Naive thymus-derived CD4-positive, alpha-beta T cell (primary cell): ENCODE measurements around the gene ZNF75A. TPM values are rescaled to one million over a fixed set of nuclear protein-coding genes. Genes with fewer than 3 reads are reported as not detected.

Source experiments
- ATAC-seq: fragments of 150-1000 bp; cut with Tn5 transposase; 2 replicates; pipeline ENCODE4 v1.10.0; 2021; ENCODE audit warnings: mild to moderate bottlenecking, moderate library complexity
- CTCF ChIA-PET: fragments of 350-600 bp; sonication (Branson Sonifier 250); formaldehyde crosslinking; loops from one replicate; lab custom pipeline; 2021; ENCODE audit warnings: antibody characterized with exemption; lab: Charles Lee
- POLR2A ChIA-PET: fragments of 350-600 bp; sonication (Branson Sonifier 250); formaldehyde crosslinking; loops from one replicate; lab custom pipeline; 2021; ENCODE audit warnings: antibody characterized with exemption, inconsistent platforms; lab: Charles Lee
- DNase-seq, 9 donors: peaks; one replicate each; pipeline versions ENCODE4 v3.0.0 to v3.0.0-alpha.2; 2020 to 2022; ENCODE audit warnings: mixed read lengths in 1 of 9
- H3K27ac ChIP-seq: one replicate; pipeline ENCODE4 v1.7.0; 2013; ENCODE audit warnings: mild to moderate bottlenecking, low read depth, low read length, moderate library complexity
- H3K27me3 ChIP-seq, 2 donors: one replicate each; pipeline ENCODE4 v1.7.0; 2013; ENCODE audit warnings: low read length in 2 of 2, mild to moderate bottlenecking in 2 of 2, moderate library complexity in 2 of 2; ENCODE audit not compliant: control insufficient read depth in 2 of 2, insufficient read depth in 2 of 2
- H3K36me3 ChIP-seq, 3 experiments: 1 replicate in 2 of 3; 2 replicates in 1 of 3; pipeline ENCODE4 v1.7.0; 2013; ENCODE audit warnings: low read length in 3 of 3, mild to moderate bottlenecking in 3 of 3, moderate library complexity in 1 of 3; ENCODE audit not compliant: insufficient read depth in 3 of 3, control insufficient read depth in 2 of 3
- H3K4me1 ChIP-seq, 2 donors: one replicate each; pipeline ENCODE4 v1.7.0; 2013; ENCODE audit warnings: low read length in 2 of 2, mild to moderate bottlenecking in 2 of 2, moderate library complexity in 1 of 2; ENCODE audit not compliant: control insufficient read depth in 2 of 2, insufficient read depth in 2 of 2
- H3K4me3 ChIP-seq: 2 replicates; pipeline ENCODE4 v1.7.0; 2013; ENCODE audit warnings: mild to moderate bottlenecking, low read length
- H3K9me3 ChIP-seq, 3 experiments: 1 replicate in 2 of 3; 2 replicates in 1 of 3; pipeline ENCODE4 v1.7.0; 2013; ENCODE audit warnings: low read length in 3 of 3; ENCODE audit not compliant: control insufficient read depth in 2 of 3
- H3K27ac Mint-ChIP-seq, 9 donors: one replicate each; pipeline ENCODE4 v1.8.0; 2020 to 2022; ENCODE audit warnings: mixed read lengths in 9 of 9, mild to moderate bottlenecking in 8 of 9, moderate library complexity in 5 of 9, inconsistent platforms in 2 of 9
- H3K27me3 Mint-ChIP-seq, 5 donors: one replicate each; pipeline ENCODE4 v1.8.0; 2021 to 2022; ENCODE audit warnings: mixed read lengths in 5 of 5, mild to moderate bottlenecking in 1 of 5
- H3K36me3 Mint-ChIP-seq, 5 donors: one replicate each; pipeline ENCODE4 v1.8.0; 2020 to 2022; ENCODE audit warnings: mixed read lengths in 5 of 5, mild to moderate bottlenecking in 3 of 5, inconsistent platforms in 1 of 5
- H3K4me1 Mint-ChIP-seq, 7 donors: one replicate each; pipeline ENCODE4 v1.8.0; 2020 to 2022; ENCODE audit warnings: mixed read lengths in 7 of 7, mild to moderate bottlenecking in 3 of 7, inconsistent platforms in 1 of 7
- H3K4me3 Mint-ChIP-seq, 10 donors: one replicate each; pipeline ENCODE4 v1.8.0; 2020 to 2022; ENCODE audit warnings: mild to moderate bottlenecking in 10 of 10, mixed read lengths in 10 of 10, moderate library complexity in 6 of 10, inconsistent platforms in 2 of 10
- H3K9me3 Mint-ChIP-seq, 11 donors: one replicate each; pipeline ENCODE4 v1.8.0; 2020 to 2022; ENCODE audit warnings: mixed read lengths in 11 of 11, mild to moderate bottlenecking in 4 of 11, inconsistent platforms in 1 of 11, moderate library complexity in 1 of 11
- intact Hi-C, 2 donors: fragments of 100-400 bp; cut with micrococcal nuclease; formaldehyde crosslinking; loops; one replicate each; pipeline ENCODE4 v1.15.1; 2023
- polyA plus RNA-seq, 2 donors: library from polyadenylated mRNA; unstranded; fragments of 300-500 nt; fragmentation: Illumina TruSeq; gene quantifications; one replicate each; pipeline ENCODE4 v1.2.3, GENCODE V29; 2021
- total RNA-seq, 6 experiments: library from RNA in 5 of 6; stranded (reverse) in 5 of 6; gene quantifications; 1 replicate in 5 of 6; 2 replicates in 1 of 6; pipeline ENCODE4 v1.2.3 and lab custom pipeline; 2021 to 2026

The ZNF75A gene
- total RNA-seq (10 to 100 TPM; 27.7 to 90.6 (median 53.4) TPM), polyA plus RNA-seq (10 to 100 TPM; 31.0 to 35.1 TPM), total RNA-seq (lab: John Stamatoyannopoulos, UW) (61.6 reads per million, percentile 75 among the genes with 10 or more reads in this experiment)

DNA sequence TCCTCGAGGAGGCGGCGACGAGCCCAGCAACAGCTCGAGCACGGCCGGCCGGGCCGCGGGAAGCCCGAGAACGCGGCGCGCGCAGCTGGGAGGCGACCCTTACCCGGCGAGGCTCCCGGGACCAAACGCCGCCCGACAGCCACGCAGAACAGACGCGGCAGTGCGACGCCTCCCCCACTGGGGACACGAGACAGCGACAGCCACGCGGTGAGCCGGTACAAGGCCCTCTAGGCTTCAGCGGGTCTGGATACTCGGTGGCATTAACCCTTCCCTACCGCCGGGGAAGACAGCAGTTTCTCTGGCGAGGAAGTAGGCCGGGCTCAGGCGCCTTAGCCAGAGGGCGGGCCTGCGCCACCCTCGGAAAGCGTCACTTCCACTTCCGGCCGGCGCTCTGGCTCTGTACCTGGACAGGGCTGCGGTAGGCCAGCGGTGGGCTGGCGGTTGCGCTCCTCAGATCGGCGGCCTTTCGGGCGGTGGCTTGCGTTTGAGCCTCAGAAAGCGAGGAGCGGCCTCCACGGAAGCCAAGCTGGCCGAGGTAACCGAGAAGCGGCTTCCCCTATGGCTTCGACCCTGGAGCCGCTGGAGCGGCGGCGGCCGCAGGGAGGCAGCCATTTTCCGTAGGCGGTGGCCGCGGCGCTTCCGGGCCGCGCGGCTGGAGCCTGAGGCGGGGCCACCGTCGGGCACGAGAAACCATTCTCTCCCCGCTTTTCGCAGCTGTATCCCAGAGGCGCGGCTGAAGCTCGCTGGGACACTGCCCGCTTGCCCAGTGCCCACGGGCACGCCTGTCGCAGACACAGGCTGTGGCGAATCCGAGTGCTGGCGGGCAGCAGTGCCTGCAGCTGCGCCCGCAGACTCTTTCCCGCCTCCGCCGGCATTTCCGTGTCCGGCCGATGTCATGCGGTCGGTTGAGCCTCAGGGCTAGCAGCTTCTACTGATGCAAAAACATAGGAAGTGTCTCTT lies at the start of gene ZNF75A, which contains the start of gene TIGD7:
Gene ZNF75A (plus strand): TSS at position 389 of the 960 bp plus-strand sequence. CDS start 2,932 bp downstream, outside the sequence.
Gene TIGD7 (minus strand): TSS at position 322 of the 960 bp plus-strand sequence. CDS start 4,816 bp downstream, outside the sequence.
- peaks cover 0 to 70% (median 19%) of the 10 kb centered on the region in 3 experiments for H3K9me3 ChIP-seq
- peak within 1 kb of the TSS; percentile 78 for H3K4me3 ChIP-seq
- peaks cover 12 to 13% of the 10 kb centered on the region in 2 donors for H3K4me1 ChIP-seq
- ATAC-seq (peak; percentile 96), DNase-seq (peak; percentile 69 to 89 (median 85))
- H3K36me3 ChIP-seq = peaks cover 8 to 36% (median 10%) of the 10 kb centered on the region in 3 experiments
- Mint-ChIP-seq H3K27ac (peak within 1 kb of the TSS; percentile 62 to 92 (median 83)), H3K36me3 (peaks cover 20 to 76% (median 59%) of the 10 kb centered on the region in 5 donors), H3K27me3 (no peaks in the 10 kb centered on the region), H3K4me1 (peaks cover 4 to 38% (median 19%) of the 10 kb centered on the region in 7 donors), H3K9me3 (peaks cover 15 to 77% (median 45%) of the 10 kb centered on the region in 11 donors), H3K4me3 (peak within 1 kb of the TSS; percentile 78 to 87 (median 84))
- peak within 1 kb of the TSS; percentile 87 for H3K27ac ChIP-seq
- ChIA-PET POLR2A (interaction anchor here (0.5 to 3.3 kb wide), 25 partner anchors 12 to 195 kb away, joined by 3 to 38 read pairs (median 5); partner anchors contain the start of genes CLUAP1, NAA60, ZNF174 and ZNF213), CTCF (interaction anchor here (0.6 to 1.8 kb wide), 5 partner anchors 13 to 135 kb away, joined by 3 to 4 read pairs (median 3); partner anchors contain the start of gene ZNF263)
- H3K27me3 ChIP-seq = no peaks in the 10 kb centered on the region
- intact Hi-C loops = loop anchor here (1.0 to 5.0 kb wide), 9 partner anchors 22 to 306 kb away; partner anchors contain the start of genes ZNF174 (in 2 of the 2), ZNF200 (in 2 of the 2), ZNF263 (in 2 of the 2) and ZSCAN32 (in 2 of the 2)

DNA sequence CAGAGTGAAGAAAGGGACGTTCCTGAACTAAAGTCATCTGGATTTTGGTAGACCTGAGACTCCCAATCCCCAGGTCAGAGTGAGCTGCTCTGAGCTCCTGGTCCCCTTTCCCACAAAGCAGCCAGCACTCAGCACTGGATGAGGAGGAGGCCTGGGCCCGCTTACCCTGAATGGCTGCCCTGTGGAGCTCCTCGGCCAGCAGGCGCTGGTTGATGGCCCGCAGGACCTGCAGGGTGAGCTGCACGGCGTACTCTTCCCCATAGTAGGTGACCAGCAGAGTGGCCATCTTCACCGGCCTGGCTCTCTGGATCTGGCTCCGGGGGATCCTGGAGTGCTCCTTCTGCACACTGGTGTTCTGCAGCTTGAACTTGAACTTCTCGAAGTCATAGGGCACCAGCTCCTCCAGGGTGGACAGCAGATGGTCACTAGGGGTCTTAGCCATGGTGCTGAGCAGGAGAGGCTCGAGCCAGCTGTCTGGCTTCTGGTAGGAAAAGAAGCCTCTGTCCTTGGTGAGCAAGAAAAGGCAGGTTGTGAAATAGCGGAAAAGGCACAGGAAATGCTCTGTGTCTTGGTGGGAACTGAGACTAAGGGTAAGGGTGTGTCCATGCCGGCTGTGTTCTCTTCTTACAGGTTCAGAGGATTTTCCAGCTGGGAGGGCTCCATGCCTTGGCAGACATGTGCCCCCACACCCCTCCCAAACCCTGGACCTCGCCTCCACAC lies 49.0 kb upstream of the ZNF75A start, which contains the start of gene MEFV:
Gene MEFV (minus strand): TSS at position 488 of the 720 bp plus-strand sequence. CDS start 46 bp downstream, at position 442.
- ChIA-PET POLR2A (interaction anchor here (2.7 kb wide), 1 partner anchor 22 kb away, joined by 7 read pairs; the partner anchor contains the start of gene ZNF200), CTCF (no interaction called here)
- no peaks in the 10 kb centered on the region for H3K36me3 ChIP-seq
- H3K4me3 ChIP-seq = no peak within 1 kb of the TSS
- no peaks in the 10 kb centered on the region for H3K9me3 ChIP-seq
- no peaks in the 10 kb centered on the region for H3K27me3 ChIP-seq
- H3K9me3 Mint-ChIP-seq = no peaks in the 10 kb centered on the region
- peak; percentile 68 for ATAC-seq
- H3K4me3 Mint-ChIP-seq = peak within 1 kb of the TSS in 1 of 10 donors; percentile 17
- peaks cover 0 to 3% (median under 1%) of the 10 kb centered on the region in 7 donors for H3K4me1 Mint-ChIP-seq
- DNase-seq = no peak
- H3K4me1 ChIP-seq = no peaks in the 10 kb centered on the region
- intact Hi-C loops = no loop called here
- no peaks in the 10 kb centered on the region for H3K27me3 Mint-ChIP-seq
- H3K27ac ChIP-seq = no peak within 1 kb of the TSS
- H3K27ac Mint-ChIP-seq = no peak within 1 kb of the TSS
- peaks cover 0 to 1% (median 0%) of the 10 kb centered on the region in 5 donors for H3K36me3 Mint-ChIP-seq

DNA sequence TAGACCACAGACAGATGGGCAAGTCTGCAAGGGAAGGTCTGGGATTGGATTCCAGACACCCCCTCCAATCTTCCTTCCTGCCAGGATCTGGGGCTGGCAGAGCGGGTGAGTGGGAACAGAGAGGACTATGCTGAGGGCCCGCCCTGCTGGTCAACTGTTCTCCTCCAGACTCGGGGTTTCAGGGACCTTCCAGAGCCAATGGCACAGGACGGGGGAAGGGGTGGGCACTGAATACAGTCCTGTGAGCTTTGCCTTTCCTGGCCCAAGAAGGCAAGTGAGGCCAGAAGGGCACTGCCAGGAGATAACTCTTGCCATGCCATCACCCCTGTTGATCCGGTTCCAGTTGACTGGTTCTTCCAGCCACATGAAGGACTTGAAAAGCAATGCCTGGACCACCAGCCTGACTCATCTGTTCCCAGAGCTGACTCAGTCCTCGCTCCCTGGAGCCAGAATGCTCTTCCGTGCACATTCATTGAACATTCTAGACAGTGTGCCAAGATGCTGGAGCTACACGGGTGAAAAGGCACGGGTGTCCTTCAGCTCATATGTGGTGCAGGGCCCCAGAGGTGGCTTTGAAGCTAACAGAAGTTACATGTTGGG lies 48.3 kb upstream of the ZNF75A start:
- H3K27me3 Mint-ChIP-seq = no peaks in the 10 kb centered on the region
- no peak overlapping the region for H3K27ac Mint-ChIP-seq
- no peak overlapping the region for H3K4me3 Mint-ChIP-seq
- intact Hi-C loops = no loop called here
- H3K9me3 Mint-ChIP-seq = peaks cover 0 to 4% (median 0%) of the 10 kb centered on the region in 11 donors
- Histone ChIP-seq H3K27ac (no peak overlapping the region), H3K9me3 (no peaks in the 10 kb centered on the region), H3K27me3 (no peaks in the 10 kb centered on the region), H3K4me1 (no peaks in the 10 kb centered on the region), H3K4me3 (no peak overlapping the region), H3K36me3 (no peaks in the 10 kb centered on the region)
- CTCF ChIA-PET = interaction anchor here (0.5 kb wide), 1 partner anchor 188 kb away, joined by 3 read pairs; no protein-coding TSS in a partner anchor
- peaks cover 0 to 9% (median 5%) of the 10 kb centered on the region in 7 donors for H3K4me1 Mint-ChIP-seq
- DNase-seq = no peak
- POLR2A ChIA-PET = interaction anchor here (1.4 to 2.7 kb wide), 2 partner anchors 16 to 23 kb away, joined by 3 to 7 read pairs; partner anchors contain the start of gene ZNF200
- H3K36me3 Mint-ChIP-seq = peaks cover 0 to 4% (median 0%) of the 10 kb centered on the region in 5 donors
- ATAC-seq = no peak

DNA sequence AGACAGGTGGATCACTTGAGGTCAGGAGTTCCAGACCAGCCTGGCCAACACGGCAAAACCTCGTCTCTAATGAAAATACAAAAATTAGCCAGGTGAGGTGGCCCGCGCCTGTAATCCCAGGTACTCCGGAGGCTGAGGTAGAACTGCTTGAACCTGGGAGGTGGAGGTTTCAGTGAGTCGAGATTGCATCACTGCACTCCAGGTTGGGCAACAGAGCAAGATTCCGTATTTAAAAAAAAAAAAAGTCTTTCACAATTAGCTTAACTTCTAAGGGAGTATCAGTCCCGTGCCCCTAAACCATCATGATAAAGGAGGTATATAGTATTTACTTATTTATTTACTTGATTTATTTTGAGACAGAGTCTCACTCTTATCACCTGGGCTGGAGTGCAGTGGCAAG lies 45.5 kb upstream of the ZNF75A start:
- ChIA-PET POLR2A (interaction anchor here (0.8 to 0.9 kb wide), 2 partner anchors 44 to 45 kb away, joined by 3 to 4 read pairs; no protein-coding TSS in a partner anchor), CTCF (interaction anchor here (0.6 kb wide), 1 partner anchor 242 kb away, joined by 7 read pairs; no protein-coding TSS in a partner anchor)
- no peaks in the 10 kb centered on the region for H3K27me3 ChIP-seq
- no peaks in the 10 kb centered on the region for H3K9me3 ChIP-seq
- Mint-ChIP-seq H3K27me3 (no peaks in the 10 kb centered on the region), H3K36me3 (peaks cover 0 to 23% (median 10%) of the 10 kb centered on the region in 5 donors), H3K9me3 (peaks cover 0 to 25% (median 4%) of the 10 kb centered on the region in 11 donors), H3K4me1 (peaks cover 6 to 33% (median 28%) of the 10 kb centered on the region in 7 donors), H3K4me3 (no peak overlapping the region), H3K27ac (no peak overlapping the region)
- H3K4me1 ChIP-seq = peaks cover 12 to 13% of the 10 kb centered on the region in 2 donors
- ATAC-seq = no peak
- no peak for DNase-seq
- intact Hi-C loops = loop anchor here in 1 of 2 donors (5.0 to 10.0 kb wide), 2 partner anchors 197 to 235 kb away; partner anchors contain the start of genes HCFC1R1, THOC6 and TNFRSF12A
- H3K4me3 ChIP-seq = no peak overlapping the region
- H3K27ac ChIP-seq = no peak overlapping the region
- no peaks in the 10 kb centered on the region for H3K36me3 ChIP-seq

DNA sequence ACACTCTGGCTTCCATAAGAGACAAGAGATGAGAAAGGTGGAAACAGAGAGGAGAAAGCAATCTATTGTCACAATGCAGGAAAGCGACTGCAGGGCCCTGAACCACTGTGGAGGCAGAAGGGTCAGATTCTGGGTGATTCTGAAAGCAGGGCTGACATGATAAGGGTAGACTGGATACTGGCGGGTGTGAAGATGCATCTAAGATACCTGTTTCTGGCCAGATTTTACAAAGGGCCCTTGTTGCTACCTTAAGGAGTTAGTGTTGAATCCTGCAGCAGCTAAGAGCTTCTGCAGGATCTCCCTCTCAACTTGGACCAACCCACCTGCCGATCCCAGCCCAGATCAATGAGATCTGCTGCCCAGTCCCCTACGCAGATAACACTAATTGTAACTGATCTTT lies 42.8 kb upstream of the ZNF75A start:
- peaks cover 0 to 10% (median 0%) of the 10 kb centered on the region in 3 experiments for H3K36me3 ChIP-seq
- ATAC-seq (no peak), DNase-seq (no peak)
- POLR2A ChIA-PET = interaction anchor here (0.7 to 7.3 kb wide), 15 partner anchors 13 to 164 kb away, joined by 3 to 86 read pairs (median 5); partner anchors contain the start of genes ZNF174, ZNF200, ZNF213 and ZNF263
- H3K4me1 Mint-ChIP-seq = peaks cover 6 to 42% (median 29%) of the 10 kb centered on the region in 7 donors
- H3K4me1 ChIP-seq = peaks cover 18 to 20% of the 10 kb centered on the region in 2 donors
- no peaks in the 10 kb centered on the region for H3K27me3 Mint-ChIP-seq
- H3K9me3 Mint-ChIP-seq = peaks cover 0 to 50% (median 12%) of the 10 kb centered on the region in 11 donors
- peaks cover 0 to 41% (median 24%) of the 10 kb centered on the region in 5 donors for H3K36me3 Mint-ChIP-seq
- H3K27ac ChIP-seq = peak overlapping the region; percentile 92
- intact Hi-C loops = loop anchor here in 1 of 2 donors (5.0 to 10.0 kb wide), 2 partner anchors 195 to 238 kb away; partner anchors contain the start of genes HCFC1R1, THOC6 and TNFRSF12A
- CTCF ChIA-PET = interaction anchor here (0.6 kb wide), 1 partner anchor 10 kb away, joined by 6 read pairs; no protein-coding TSS in a partner anchor
- H3K27ac Mint-ChIP-seq = peak overlapping the region; percentile 96 to 98 (median 97)
- peaks cover 0 to 9% (median 0%) of the 10 kb centered on the region in 3 experiments for H3K9me3 ChIP-seq
- H3K27me3 ChIP-seq = no peaks in the 10 kb centered on the region
- no peak overlapping the region for H3K4me3 ChIP-seq
- H3K4me3 Mint-ChIP-seq = peak overlapping the region; percentile 67 to 95 (median 92)
